Endometrial microvascular endothelial cells (primary cell): Measurements from ENCODE around the gene PSMB10. TPM values are rescaled to one million over a fixed set of nuclear protein-coding genes. Genes with fewer than 3 reads are reported as not detected.
"Not testable (repeated sequence)": the region's sequence is repeated elsewhere in the genome, so short reads cannot be mapped to it uniquely, and the experiment has no call there.

Experiments
- in situ Hi-C: cut with HindIII; loops from 2 replicates; pipeline ENCODE4 v1.10.0; 2017; ENCODE audit warnings: low sequenced_read_pairs, low pct_unique_long_range_greater_than_20kb; ENCODE audit errors: inconsistent ontology term
- total RNA-seq: library from RNA; depleted of rRNA; stranded (reverse); fragments of >200 nt; gene quantifications from one replicate; pipeline ENCODE4 v1.2.3, GENCODE V29; 2015; ENCODE audit errors: inconsistent ontology term

Gene PSMB10
- total RNA-seq: 71.2 TPM

DNA sequence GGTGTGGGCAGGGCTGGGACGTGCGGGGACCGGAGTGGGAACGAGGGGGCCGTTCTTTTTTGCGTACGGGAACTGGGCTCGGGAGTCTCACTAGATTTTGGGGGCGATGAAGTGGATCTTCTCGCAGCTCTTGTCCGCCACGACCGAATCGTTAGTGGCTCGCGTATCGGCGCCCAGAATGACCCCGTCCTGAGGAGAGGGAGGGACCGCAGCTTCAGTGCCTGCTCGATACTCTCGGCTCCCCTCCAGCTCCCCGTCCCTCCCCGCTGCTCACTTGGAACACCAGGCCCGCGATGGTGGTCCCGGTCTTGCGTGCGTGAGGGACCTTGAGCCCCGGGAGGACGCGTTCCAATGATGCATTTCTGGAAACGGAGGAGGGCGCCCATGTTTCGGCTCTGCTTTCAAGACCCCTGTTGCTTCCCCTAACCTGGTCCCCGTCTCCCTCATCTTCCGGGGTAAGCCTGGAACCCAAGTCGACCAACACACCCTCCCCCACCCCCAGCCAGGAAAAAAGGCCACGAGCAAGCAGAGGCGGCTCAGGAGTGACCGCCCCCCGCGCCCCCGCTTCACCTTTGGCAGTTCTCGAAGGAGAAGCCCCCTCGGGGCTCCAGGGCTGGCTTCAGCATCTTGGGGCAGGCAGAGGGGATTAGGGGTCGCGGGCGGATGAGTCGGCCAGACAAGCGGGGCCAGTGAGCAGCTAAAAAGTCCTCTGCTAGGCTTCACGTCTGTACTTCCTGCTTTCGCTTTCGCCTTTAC is at the start of gene PSMB10:
Gene PSMB10 (minus strand): TSS at position 727 of the 756 bp plus-strand sequence. CDS start 101 bp downstream, at position 626.
- in situ Hi-C loops: no loop called here

GRCh38 chr16:67982011-67982696 is 45.5 kb upstream of the PSMB10 start:
- in situ Hi-C loops: no loop called here

DNA sequence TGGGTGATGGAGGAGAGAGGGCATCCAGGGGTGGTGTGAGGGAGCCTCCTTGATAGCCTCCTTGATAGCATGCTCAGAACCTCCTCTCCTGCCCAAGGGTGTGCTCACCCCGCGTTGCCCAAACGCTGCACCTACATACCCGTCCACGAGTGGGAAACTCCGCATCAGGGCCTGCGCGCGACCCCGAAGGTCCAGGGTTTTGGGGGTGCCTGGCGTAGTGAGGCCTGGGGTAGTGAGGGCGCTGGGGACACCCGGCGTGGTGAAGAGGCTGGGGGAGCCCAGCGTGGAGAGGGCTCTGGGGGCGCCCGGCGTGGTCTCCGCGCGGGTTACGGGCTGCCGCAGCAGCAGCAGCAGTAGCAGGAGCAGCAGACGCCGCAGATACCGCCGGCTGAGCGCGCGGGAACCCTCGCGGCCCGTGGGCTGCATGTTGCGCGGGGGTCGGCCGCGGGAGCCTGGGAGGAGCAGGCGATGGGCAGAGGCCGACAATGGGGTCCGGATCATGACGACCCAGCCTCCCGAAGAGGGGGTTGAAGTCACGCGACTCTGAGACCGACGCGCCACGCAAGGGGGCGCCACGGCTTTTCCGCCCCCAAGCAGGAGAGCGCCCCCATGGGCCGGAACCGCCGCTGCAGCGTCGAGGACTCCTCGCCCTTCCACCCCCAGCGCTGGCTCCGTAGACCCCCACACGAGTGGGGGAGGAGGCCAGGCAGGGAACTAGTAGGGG is 43.5 kb upstream of the PSMB10 start, which contains the start of gene DPEP3:
Gene DPEP3 (minus strand): TSS at position 545 of the 724 bp plus-strand sequence. CDS start 119 bp downstream, at position 426.
- in situ Hi-C loops: no loop called here

GRCh38 chr16:67977469-67978227 is 41.0 kb upstream of the PSMB10 start:
- in situ Hi-C loops: no loop called here

DNA sequence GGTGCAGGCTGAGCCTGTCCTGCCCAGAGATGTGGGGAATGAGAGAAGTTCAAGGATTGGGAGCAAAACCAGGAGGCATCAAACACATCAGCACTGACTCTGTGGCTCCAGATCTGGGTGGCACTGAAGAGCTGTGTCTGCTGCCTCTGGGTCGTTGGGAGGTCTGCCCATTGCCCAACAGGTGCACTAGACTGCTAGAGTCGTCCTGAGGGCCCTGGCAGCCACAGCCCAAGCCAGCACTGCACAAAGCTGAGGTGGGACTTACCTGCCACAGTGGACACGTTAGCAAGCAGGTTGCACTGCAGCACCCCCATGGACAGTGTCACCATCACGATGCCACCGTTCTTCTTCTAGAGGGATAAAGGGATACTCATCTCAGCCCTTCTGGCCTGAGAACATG is 40.4 kb upstream of the PSMB10 start:
- in situ Hi-C loops: no loop called here

GRCh38 chr16:67976205-67976604 is 39.6 kb upstream of the PSMB10 start:
- in situ Hi-C loops: no loop called here

GRCh38 chr16:67975321-67976105 is 38.9 kb upstream of the PSMB10 start:
- in situ Hi-C loops: no loop called here

DNA sequence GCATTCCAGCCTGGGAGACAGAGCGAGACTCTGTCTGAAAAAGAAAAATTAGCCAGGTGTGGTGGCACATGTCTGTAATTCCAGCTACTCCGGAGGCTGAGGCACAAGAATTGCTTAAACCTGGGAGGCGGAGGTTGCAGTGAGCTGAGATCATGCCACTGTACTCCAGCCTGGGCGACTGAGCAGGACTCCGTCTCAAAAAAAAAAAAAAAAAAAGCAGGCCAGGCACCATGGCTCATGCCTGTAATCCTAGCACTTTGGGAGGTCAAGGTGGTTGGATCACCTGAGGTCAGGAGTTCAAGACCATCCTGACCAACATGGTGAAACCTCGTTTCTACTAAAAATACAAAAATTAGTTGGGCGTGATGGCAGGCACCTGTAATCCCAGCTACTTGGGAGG is 35.6 kb upstream of the PSMB10 start:
- in situ Hi-C loops: not testable (repeated sequence)

GRCh38 chr16:67971111-67971510 is 34.5 kb upstream of the PSMB10 start:
- in situ Hi-C loops: no loop called here

DNA sequence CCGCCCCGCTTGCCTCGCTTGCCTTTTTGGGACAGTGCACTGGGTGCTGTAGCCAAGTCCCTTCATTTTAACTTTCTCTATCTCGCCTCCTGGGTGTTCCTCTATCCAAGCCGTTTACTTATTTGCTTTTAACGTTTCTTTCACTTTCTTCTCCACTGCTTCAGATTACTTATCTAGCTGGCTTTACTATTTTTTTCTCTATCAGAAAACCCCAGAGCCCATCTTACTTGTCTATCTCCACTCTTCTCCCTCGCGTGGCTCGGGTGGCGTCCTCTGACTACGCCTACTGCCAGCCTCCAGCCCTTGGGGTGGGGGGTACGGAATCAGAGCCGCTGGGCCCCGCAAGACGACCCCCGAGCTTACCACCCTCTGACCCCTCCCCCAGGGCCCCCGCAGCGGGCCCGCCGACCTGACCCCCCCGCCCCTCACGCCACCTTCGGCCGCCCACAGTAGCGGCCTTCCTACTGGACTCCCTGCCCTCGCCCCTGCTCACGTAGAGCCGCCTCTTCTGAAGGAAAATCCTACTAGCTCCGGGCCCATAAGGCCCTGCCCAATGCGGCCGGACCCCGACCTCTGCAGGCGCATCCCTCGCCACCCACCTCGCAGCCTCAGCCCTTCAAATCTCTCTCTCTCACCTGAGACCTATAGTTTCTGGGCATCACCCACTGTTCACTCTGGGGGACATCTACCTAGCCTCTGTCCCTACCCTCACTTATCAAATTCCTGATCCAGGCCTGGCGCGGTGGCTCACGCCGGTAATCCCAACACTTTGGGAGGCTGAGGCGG is 32.8 kb upstream of the PSMB10 start:
- in situ Hi-C loops: no loop called here

DNA sequence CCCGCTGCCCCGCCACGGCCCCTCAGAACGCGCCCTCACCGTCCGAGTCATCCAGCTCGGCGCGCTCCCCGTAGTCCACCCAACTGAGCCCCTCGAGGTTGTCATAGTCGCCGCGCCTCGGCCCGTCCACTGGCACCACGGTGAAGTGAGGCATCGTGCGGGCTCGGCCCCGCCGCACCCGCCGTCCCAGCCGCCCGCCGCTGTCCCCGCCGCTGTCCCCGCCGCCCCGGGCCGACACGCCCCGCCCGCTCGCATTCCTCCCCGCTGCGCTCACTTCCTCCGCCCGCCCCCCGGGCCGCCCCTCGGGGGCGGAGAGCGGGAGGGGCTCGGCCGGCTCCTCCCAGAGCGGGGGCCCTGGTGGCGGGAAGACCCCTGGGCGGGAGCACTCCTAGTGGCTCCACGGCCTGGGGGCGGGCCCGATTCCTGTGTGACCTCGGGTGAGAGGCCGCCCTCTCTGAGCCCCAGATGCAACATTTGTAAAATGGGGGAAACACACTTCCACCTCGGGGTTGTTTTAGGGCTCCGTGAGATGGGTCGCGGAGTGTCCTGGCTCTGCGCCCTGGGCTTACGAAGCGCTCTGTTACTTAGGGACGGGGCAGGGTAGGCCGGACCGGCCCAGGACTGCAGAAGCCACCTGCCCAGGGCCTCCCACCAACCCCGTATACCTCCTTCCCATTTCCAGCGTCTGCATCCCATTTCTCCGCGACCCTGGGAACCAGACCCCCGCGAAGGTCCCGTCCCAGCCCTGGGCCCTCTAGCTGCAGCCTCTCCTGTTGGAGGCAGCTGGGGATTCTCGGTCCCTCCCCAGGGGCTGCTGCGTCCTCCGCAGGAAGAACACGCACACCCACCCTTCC is 32.0 kb upstream of the PSMB10 start, which contains the start of gene SLC12A4:
Gene SLC12A4 (minus strand): TSS at position 238 of the 854 bp plus-strand sequence. CDS start 84 bp downstream, at position 154.
- in situ Hi-C loops: no loop called here

- in situ Hi-C loops: no loop called here
Measured at GRCh38 chr16:67967958-67968399, 31.3 kb upstream of the PSMB10 start.

DNA sequence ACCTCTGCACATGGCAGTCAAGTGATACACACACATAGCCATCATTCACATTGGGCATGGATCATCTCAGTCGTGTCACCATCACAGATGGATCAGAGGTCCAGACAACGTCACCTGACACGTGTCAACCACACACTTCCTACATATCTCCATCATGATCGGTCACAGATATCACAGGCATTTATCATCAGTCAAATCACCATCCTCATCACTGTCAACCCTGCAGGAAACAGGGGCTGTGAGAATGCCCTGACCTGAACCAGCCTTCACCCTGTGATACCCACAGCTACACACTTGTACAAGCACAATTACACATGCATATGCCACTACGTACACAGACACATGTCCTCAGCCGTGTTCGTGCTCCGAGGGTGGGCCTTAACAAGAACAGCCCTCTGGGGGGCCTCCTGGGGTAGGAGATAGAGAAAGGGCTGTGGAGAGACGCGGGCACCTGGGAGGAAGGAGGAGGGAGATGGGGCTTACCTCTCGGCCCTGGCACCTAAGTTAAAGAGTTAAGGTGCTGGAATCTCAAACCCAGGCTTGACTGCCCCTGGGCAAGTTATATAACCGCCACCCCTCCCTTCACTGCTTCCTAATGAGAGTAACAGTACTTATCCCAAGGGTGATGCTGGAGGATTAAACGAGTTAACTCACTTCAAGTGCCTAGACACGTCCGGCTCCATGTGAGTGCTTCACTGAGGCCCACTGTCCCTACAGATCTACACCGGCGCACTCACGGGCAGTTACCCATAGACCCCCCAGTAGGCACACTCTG is 30.7 kb upstream of the PSMB10 start:
- in situ Hi-C loops: no loop called here

- in situ Hi-C loops: no loop called here
Measured at GRCh38 chr16:67966549-67967182, 30.0 kb upstream of the PSMB10 start.
